ENCODE data around the gene AQP2.

The AQP2 gene

DNA sequence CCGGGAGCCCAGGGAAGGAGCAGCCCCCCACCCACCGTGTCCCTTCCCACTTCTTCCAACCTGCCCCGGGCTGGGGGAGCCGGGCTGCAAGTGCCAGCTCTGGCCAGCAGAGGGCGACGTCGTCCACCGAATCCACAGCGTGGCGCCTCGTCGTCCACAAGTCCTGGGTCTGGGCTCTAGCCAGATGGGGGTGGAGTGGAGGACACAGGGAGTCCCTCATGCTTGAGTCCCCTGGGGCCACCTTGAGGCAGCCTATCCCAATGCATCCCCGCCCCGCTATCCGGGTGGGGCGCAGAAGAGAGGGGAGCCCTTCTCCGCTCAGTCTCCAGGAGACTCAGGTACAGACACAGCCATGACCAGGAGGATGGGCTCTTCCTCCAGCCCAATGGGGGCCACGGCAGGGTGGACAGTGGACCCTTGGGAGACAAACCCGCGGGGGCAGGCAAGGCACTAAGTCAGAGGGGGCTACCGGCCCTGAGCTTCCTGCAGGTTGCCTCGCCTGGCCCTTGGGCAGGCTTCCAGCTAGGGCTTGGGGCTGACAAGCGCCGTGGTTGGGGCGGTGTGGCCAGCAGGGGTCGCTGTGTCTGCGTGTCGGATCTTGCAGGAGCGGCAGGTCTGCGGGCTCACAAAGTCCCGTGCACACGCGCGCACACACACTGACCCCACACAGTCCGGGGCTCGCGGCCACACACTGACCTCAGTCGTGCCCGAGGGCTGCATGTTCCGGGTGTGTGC is 16.7 kb downstream of the AQP2 start:
- in situ Hi-C loops (cut with HindIII; ENCODE audit: low pct_ligation_motif_present, low sequenced_read_pairs), result loop anchor here (5.0 to 25.0 kb wide), 2 partner anchors 100 to 220 kb away; no protein-coding TSS in a partner anchor
- DNase-seq, result peak; percentile 76
- H3K27ac ChIP-seq, result no peak overlapping the region
- H3K27me3 ChIP-seq (replicated peaks), result peaks cover 29% of the 10 kb centered on the region
- H3K4me3 ChIP-seq (ENCODE audit: low read depth, low read length), result peak overlapping the region; percentile 40
- no peaks in the 10 kb centered on the region for H3K36me3 ChIP-seq (replicated peaks)
- TF ChIP-seq, protein P1, sequence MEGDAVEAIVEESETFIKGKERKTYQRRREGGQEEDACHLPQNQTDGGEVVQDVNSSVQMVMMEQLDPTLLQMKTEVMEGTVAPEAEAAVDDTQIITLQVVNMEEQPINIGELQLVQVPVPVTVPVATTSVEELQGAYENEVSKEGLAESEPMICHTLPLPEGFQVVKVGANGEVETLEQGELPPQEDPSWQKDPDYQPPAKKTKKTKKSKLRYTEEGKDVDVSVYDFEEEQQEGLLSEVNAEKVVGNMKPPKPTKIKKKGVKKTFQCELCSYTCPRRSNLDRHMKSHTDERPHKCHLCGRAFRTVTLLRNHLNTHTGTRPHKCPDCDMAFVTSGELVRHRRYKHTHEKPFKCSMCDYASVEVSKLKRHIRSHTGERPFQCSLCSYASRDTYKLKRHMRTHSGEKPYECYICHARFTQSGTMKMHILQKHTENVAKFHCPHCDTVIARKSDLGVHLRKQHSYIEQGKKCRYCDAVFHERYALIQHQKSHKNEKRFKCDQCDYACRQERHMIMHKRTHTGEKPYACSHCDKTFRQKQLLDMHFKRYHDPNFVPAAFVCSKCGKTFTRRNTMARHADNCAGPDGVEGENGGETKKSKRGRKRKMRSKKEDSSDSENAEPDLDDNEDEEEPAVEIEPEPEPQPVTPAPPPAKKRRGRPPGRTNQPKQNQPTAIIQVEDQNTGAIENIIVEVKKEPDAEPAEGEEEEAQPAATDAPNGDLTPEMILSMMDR (IDR thresholded peaks at IDR 0.05; ENCODE audit: low read depth, low read length, missing control alignments), result peak; percentile 90

DNA sequence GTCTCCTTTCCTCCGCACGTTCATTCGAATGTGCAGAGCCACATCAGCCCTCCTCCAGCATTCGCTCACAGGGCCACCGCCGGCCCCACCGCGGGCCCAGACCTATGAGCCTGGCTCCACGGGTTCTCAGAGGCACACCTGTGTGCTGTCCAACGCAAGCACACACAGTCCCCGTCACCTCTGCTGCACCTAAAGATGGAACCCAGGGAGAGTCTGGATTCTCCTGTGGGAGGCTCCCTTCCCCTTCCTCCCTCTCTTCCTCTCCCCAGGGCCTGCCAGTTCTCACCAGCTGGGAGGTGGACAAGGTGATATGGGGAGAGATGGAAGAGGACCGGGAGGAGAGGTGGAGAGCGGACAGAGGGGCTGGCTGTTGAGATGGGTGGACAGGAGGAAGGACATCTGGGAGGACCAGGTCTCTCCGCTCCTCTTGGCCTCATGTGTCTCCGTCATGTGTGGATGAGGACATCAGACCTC is 17.3 kb downstream of the AQP2 start:
- no peak overlapping the region for H3K27ac ChIP-seq
- H3K4me3 ChIP-seq (ENCODE audit: low read depth, low read length), result peak overlapping the region; percentile 40
- DNase-seq, result no peak
- H3K36me3 ChIP-seq (replicated peaks), result no peaks in the 10 kb centered on the region
- in situ Hi-C loops (cut with HindIII; ENCODE audit: low pct_ligation_motif_present, low sequenced_read_pairs), result loop anchor here (5.0 to 25.0 kb wide), 2 partner anchors 99 to 219 kb away; no protein-coding TSS in a partner anchor
- peaks cover 28% of the 10 kb centered on the region for H3K27me3 ChIP-seq (replicated peaks)
- TF ChIP-seq, protein P1 (IDR thresholded peaks at IDR 0.05; ENCODE audit: low read depth, low read length, missing control alignments), result no peak

DNA sequence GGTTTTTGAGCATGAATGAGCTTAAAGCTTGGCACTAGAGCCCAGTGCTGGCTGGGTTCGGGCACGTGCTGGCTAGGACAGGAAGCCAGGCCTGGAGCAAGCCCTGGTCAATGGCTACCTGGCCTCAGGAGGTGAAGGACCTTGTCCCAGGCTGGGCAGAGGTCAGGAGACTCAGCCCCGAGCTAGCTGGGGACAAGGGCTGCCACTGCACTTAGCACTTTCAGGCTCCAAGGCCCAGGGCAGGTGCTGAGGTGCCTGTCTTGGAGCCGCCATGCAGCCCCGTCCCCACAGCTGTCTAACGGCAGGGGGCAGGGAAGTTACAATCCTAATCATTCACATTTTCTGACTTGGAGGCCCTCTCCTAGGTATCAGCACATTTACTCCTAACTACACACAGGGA is 17.9 kb downstream of the AQP2 start:
- Histone ChIP-seq H3K36me3 (replicated peaks) (no peaks in the 10 kb centered on the region), H3K27ac (no peak overlapping the region), H3K27me3 (replicated peaks) (peaks cover 24% of the 10 kb centered on the region), H3K4me3 (ENCODE audit: low read depth, low read length) (no peak overlapping the region)
- no peak for DNase-seq
- TF ChIP-seq, protein P1 (IDR thresholded peaks at IDR 0.05; ENCODE audit: low read depth, low read length, missing control alignments), result no peak
- in situ Hi-C loops (cut with HindIII; ENCODE audit: low pct_ligation_motif_present, low sequenced_read_pairs), result loop anchor here (5.0 to 25.0 kb wide), 2 partner anchors 99 to 219 kb away; no protein-coding TSS in a partner anchor

DNA sequence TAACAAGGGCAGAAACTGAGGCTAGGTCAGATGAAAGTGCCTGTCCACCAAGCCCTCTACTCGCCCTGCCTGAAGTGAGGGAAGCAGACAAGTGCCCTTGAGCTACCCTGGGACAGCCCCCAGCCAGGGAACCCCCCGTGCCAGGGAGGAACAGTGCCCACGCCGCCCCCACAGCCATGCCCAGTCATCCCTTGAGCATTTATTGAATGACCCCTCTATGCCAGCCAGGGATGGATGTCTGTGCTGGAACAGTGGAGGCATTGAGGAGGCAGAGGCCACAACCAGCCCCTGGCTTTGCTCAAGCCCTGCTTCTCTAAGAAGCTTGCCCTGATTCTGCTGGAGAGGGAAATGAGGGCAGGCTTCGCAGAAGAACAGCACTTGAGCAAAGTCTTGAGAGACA is 18.5 kb downstream of the AQP2 start:
- Histone ChIP-seq H3K27ac (no peak overlapping the region), H3K4me3 (ENCODE audit: low read depth, low read length) (no peak overlapping the region), H3K36me3 (replicated peaks) (no peaks in the 10 kb centered on the region), H3K27me3 (replicated peaks) (peaks cover 20% of the 10 kb centered on the region)
- DNase-seq, result no peak
- TF ChIP-seq, protein P1 (IDR thresholded peaks at IDR 0.05; ENCODE audit: low read depth, low read length, missing control alignments), result no peak
- in situ Hi-C loops (cut with HindIII; ENCODE audit: low pct_ligation_motif_present, low sequenced_read_pairs), result loop anchor here (5.0 to 25.0 kb wide), 2 partner anchors 98 to 218 kb away; no protein-coding TSS in a partner anchor

DNA sequence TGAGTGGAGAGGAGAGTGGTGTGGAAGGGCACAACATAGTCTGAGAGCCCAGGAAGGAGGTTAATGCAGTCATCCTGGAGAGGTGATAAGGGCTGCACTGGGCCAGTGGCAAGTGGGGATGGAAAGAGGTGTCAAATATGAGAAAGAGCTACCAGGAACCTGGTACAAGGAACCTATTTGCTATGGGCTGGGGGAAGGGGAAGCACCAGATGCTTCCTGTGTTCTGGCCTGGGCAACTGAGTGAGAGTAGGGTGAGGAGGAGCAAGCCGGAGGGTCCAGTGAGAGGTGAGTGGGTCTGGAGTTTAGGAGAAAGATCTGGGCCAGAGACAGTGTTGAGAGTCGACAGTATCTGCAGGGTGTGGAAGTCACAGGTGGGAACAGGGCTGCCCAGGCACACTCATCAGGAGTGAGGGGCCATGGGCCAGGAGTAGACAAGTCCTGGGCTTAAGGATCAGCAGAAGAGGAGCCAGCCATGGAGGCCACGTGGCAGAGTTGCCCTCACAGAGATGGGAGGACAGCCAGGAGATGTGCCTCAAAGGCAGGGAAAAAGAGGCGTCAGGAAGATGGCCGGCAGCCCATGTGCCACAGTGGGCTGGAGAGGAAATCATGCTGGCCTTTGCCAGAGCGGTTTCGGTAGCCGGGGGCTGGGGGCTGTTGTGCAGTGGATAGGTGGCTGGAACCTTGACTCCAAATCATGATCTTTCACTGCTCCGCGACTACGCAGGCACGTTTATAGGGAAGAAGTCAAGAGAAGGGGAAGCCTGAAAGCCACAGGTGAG is 19.3 kb downstream of the AQP2 start:
- Histone ChIP-seq H3K4me3 (ENCODE audit: low read depth, low read length) (no peak overlapping the region), H3K27ac (no peak overlapping the region)

More for the DNA sequence above, 19.3 kb downstream of the AQP2 start:
- no peak for DNase-seq
- TF ChIP-seq, protein P1 (IDR thresholded peaks at IDR 0.05; ENCODE audit: low read depth, low read length, missing control alignments), result no peak
- no peaks in the 10 kb centered on the region for H3K36me3 ChIP-seq (replicated peaks)
- in situ Hi-C loops (cut with HindIII; ENCODE audit: low pct_ligation_motif_present, low sequenced_read_pairs), result loop anchor here (5.0 to 25.0 kb wide), 2 partner anchors 97 to 217 kb away; no protein-coding TSS in a partner anchor
- H3K27me3 ChIP-seq (replicated peaks), result peaks cover 14% of the 10 kb centered on the region
